Trophoblast cell (in vitro differentiated cells and primary cell): ENCODE data around the gene ELFN1.

Experiments
- DNase-seq, 2 donors: peaks; one replicate each; pipeline ENCODE4 v3.0.0-alpha.2; 2016
- H2AFZ ChIP-seq: 2 replicates; pipeline ENCODE4 v1.6.1; 2013; ENCODE audit warnings: low read length, moderate library complexity, mild to moderate bottlenecking; ENCODE audit not compliant: insufficient read depth, poor library complexity
- H2AK5ac ChIP-seq: 2 replicates; pipeline ENCODE4 v1.6.1; 2013; ENCODE audit warnings: mild to moderate bottlenecking, low read length
- H2BK120ac ChIP-seq: 2 replicates; pipeline ENCODE4 v1.6.1; 2013; ENCODE audit warnings: low read length, mild to moderate bottlenecking, moderate library complexity; ENCODE audit not compliant: insufficient read depth, poor library complexity
- H2BK12ac ChIP-seq: 2 replicates; pipeline ENCODE4 v1.6.1; 2013; ENCODE audit warnings: mild to moderate bottlenecking, low read length, moderate library complexity
- H2BK5ac ChIP-seq: 2 replicates; pipeline ENCODE4 v1.6.1; 2013; ENCODE audit warnings: low read length, low read depth, moderate library complexity, mild to moderate bottlenecking; ENCODE audit not compliant: poor library complexity
- H3K14ac ChIP-seq: 2 replicates; pipeline ENCODE4 v1.6.1; 2013; ENCODE audit warnings: mild to moderate bottlenecking, low read length
- H3K18ac ChIP-seq: 2 replicates; pipeline ENCODE4 v1.6.1; 2013; ENCODE audit warnings: mild to moderate bottlenecking, low read length
- H3K23ac ChIP-seq: 2 replicates; pipeline ENCODE4 v1.6.1; 2013; ENCODE audit warnings: low read length
- H3K27ac ChIP-seq: 2 replicates; pipeline ENCODE4 v1.5.1; 2013; ENCODE audit warnings: low read depth, mild to moderate bottlenecking, inconsistent platforms, low read length, moderate library complexity
- H3K27me3 ChIP-seq: 2 replicates; pipeline ENCODE4 v1.6.1; 2013; ENCODE audit warnings: inconsistent platforms, mild to moderate bottlenecking, low read length, moderate library complexity; ENCODE audit not compliant: insufficient read depth
- H3K36me3 ChIP-seq, 2 experiments: 1 replicate in 1 of 2; 2 replicates in 1 of 2; pipeline ENCODE4 v1.6.1; 2013; ENCODE audit warnings: low read length in 2 of 2, mild to moderate bottlenecking in 2 of 2, moderate library complexity in 1 of 2; ENCODE audit not compliant: insufficient read depth in 2 of 2, control insufficient read depth in 1 of 2
- H3K4ac ChIP-seq: 2 replicates; pipeline ENCODE4 v1.6.1; 2013; ENCODE audit warnings: low read depth, mild to moderate bottlenecking, low read length, moderate library complexity
- H3K4me1 ChIP-seq, 2 experiments: 1 replicate in 1 of 2; 2 replicates in 1 of 2; pipeline ENCODE4 v1.6.1; 2013; ENCODE audit warnings: low read length in 2 of 2, mild to moderate bottlenecking in 2 of 2, moderate library complexity in 1 of 2; ENCODE audit not compliant: insufficient read depth in 2 of 2, control insufficient read depth in 1 of 2
- H3K4me2 ChIP-seq: 2 replicates; pipeline ENCODE4 v1.6.1; 2013; ENCODE audit warnings: inconsistent platforms, mild to moderate bottlenecking, low read length, moderate library complexity
- H3K4me3 ChIP-seq: 2 replicates; pipeline ENCODE4 v1.5.1; 2013; ENCODE audit warnings: mild to moderate bottlenecking, low read depth, low read length, inconsistent platforms
- H3K79me1 ChIP-seq: one replicate; pipeline ENCODE4 v1.6.1; 2013; ENCODE audit warnings: low read length
- H3K79me2 ChIP-seq: 2 replicates; pipeline ENCODE4 v1.6.1; 2013; ENCODE audit warnings: low read length, mild to moderate bottlenecking; ENCODE audit not compliant: control insufficient read depth, insufficient read depth, poor library complexity
- H3K9ac ChIP-seq: 2 replicates; pipeline ENCODE4 v1.6.1; 2013; ENCODE audit warnings: mild to moderate bottlenecking, low read length
- H3K9me3 ChIP-seq: 2 replicates; pipeline ENCODE4 v1.6.1; 2013; ENCODE audit warnings: low read depth, mild to moderate bottlenecking, control low read depth, inconsistent platforms, low read length; ENCODE audit not compliant: insufficient read depth
- H4K12ac ChIP-seq: 2 replicates; pipeline ENCODE4 v1.6.1; 2013; ENCODE audit warnings: low read depth, mild to moderate bottlenecking, low read length, moderate library complexity
- H4K8ac ChIP-seq: 2 replicates; pipeline ENCODE4 v1.6.1; 2013; ENCODE audit warnings: low read depth, mild to moderate bottlenecking, low read length, moderate library complexity
- H4K91ac ChIP-seq: one replicate; pipeline ENCODE4 v1.6.1; 2013; ENCODE audit warnings: low read depth, mild to moderate bottlenecking, low read length, moderate library complexity
- WGBS: extraction: QIAGEN DNeasy Blood & Tissue Kit; methylation state at CpG from one replicate; pipeline ENCODE4 v1.1.7; 2013; ENCODE audit warnings: missing lambda C conversion rate; ENCODE audit not compliant: insufficient read length, insufficient coverage; ENCODE audit errors: extremely low coverage; 5-methylcytosine and 5-hydroxymethylcytosine counted together

Gene ELFN1

GRCh38 chr7:1700086-1700485 is 30.0 kb downstream of the ELFN1 start:
- Histone ChIP-seq H4K8ac (no peak overlapping the region), H3K27me3 (no peaks in the 10 kb centered on the region), H2AFZ (no peak overlapping the region), H3K18ac (no peak overlapping the region), H3K27ac (no peak overlapping the region), H3K79me2 (no peaks in the 10 kb centered on the region), H3K4me2 (no peak overlapping the region), H2BK12ac (no peak overlapping the region), H3K4me1 (no peaks in the 10 kb centered on the region), H4K91ac (no peak overlapping the region), H3K4me3 (no peak overlapping the region), H4K12ac (no peak overlapping the region), H2BK5ac (no peak overlapping the region), H3K4ac (no peak overlapping the region), H3K9me3 (peaks cover 4% of the 10 kb centered on the region), H3K23ac (no peak overlapping the region), H2BK120ac (no peak overlapping the region), H3K36me3 (no peaks in the 10 kb centered on the region), H3K9ac (no peak overlapping the region), H3K14ac (no peak overlapping the region), H2AK5ac (no peak overlapping the region), H3K79me1 (no peaks in the 10 kb centered on the region)
- peak in 1 of 2 donors; percentile 43 for DNase-seq
- no CpG with 5 or more reads among the region's 11 CpGs for WGBS

- H3K79me2 ChIP-seq = no peaks in the 10 kb centered on the region
- no peak overlapping the region for H3K18ac ChIP-seq
- H3K4me2 ChIP-seq = no peak overlapping the region
- no peak overlapping the region for H3K4me3 ChIP-seq
- no peak overlapping the region for H3K9ac ChIP-seq
- H2AK5ac ChIP-seq = no peak overlapping the region
- no peaks in the 10 kb centered on the region for H3K4me1 ChIP-seq
- peaks cover 4% of the 10 kb centered on the region for H3K9me3 ChIP-seq
- H3K4ac ChIP-seq = no peak overlapping the region
- H3K27ac ChIP-seq = no peak overlapping the region
- no peak for DNase-seq
- no peak overlapping the region for H2AFZ ChIP-seq
- H2BK5ac ChIP-seq = no peak overlapping the region
- no CpG with 5 or more reads among the region's 27 CpGs for WGBS
- no peak overlapping the region for H3K23ac ChIP-seq
- no peak overlapping the region for H2BK12ac ChIP-seq
- no peaks in the 10 kb centered on the region for H3K27me3 ChIP-seq
- H3K14ac ChIP-seq = no peak overlapping the region
- H3K36me3 ChIP-seq = no peaks in the 10 kb centered on the region
- no peaks in the 10 kb centered on the region for H3K79me1 ChIP-seq
- no peak overlapping the region for H4K91ac ChIP-seq
- no peak overlapping the region for H4K8ac ChIP-seq
- no peak overlapping the region for H2BK120ac ChIP-seq
- no peak overlapping the region for H4K12ac ChIP-seq
Measured at GRCh38 chr7:1700536-1701333, 30.7 kb downstream of the ELFN1 start.

- no peaks in the 10 kb centered on the region for H3K4me1 ChIP-seq
- H3K14ac ChIP-seq = no peak overlapping the region
- H4K12ac ChIP-seq = no peak overlapping the region
- H2AFZ ChIP-seq = no peak overlapping the region
- no peaks in the 10 kb centered on the region for H3K36me3 ChIP-seq
- H3K27me3 ChIP-seq = no peaks in the 10 kb centered on the region
- peaks cover 4% of the 10 kb centered on the region for H3K9me3 ChIP-seq
- H3K23ac ChIP-seq = no peak overlapping the region
- H3K9ac ChIP-seq = no peak overlapping the region
- H2BK5ac ChIP-seq = no peak overlapping the region
- H3K4me3 ChIP-seq = no peak overlapping the region
- H3K79me2 ChIP-seq = no peaks in the 10 kb centered on the region
- no peaks in the 10 kb centered on the region for H3K79me1 ChIP-seq
- H4K91ac ChIP-seq = no peak overlapping the region
- no peak overlapping the region for H3K18ac ChIP-seq
- DNase-seq = no peak
- no peak overlapping the region for H3K4me2 ChIP-seq
- no peak overlapping the region for H4K8ac ChIP-seq
- no peak overlapping the region for H2AK5ac ChIP-seq
- H3K4ac ChIP-seq = no peak overlapping the region
- no peak overlapping the region for H2BK120ac ChIP-seq
- no CpG with 5 or more reads among the region's 4 CpGs for WGBS
- no peak overlapping the region for H3K27ac ChIP-seq
- H2BK12ac ChIP-seq = no peak overlapping the region
Measured at GRCh38 chr7:1702652-1703051, 32.6 kb downstream of the ELFN1 start.

- H4K8ac ChIP-seq = no peak overlapping the region
- H3K79me2 ChIP-seq = no peaks in the 10 kb centered on the region
Measured at GRCh38 chr7:1703441-1703840, 33.4 kb downstream of the ELFN1 start.

More at GRCh38 chr7:1703441-1703840, 33.4 kb downstream of the ELFN1 start:
- H3K4me2 ChIP-seq = no peak overlapping the region
- no peak overlapping the region for H2BK12ac ChIP-seq
- H3K9me3 ChIP-seq = peaks cover 4% of the 10 kb centered on the region
- WGBS = no CpG with 5 or more reads among the region's 8 CpGs
- DNase-seq = no peak
- H3K27me3 ChIP-seq = no peaks in the 10 kb centered on the region
- no peak overlapping the region for H3K14ac ChIP-seq
- no peak overlapping the region for H3K23ac ChIP-seq
- H3K79me1 ChIP-seq = no peaks in the 10 kb centered on the region
- no peak overlapping the region for H4K12ac ChIP-seq
- no peak overlapping the region for H2AK5ac ChIP-seq
- H2AFZ ChIP-seq = no peak overlapping the region
- no peak overlapping the region for H4K91ac ChIP-seq
- no peak overlapping the region for H3K27ac ChIP-seq
- H3K4me3 ChIP-seq = no peak overlapping the region
- H3K4me1 ChIP-seq = no peaks in the 10 kb centered on the region
- no peaks in the 10 kb centered on the region for H3K36me3 ChIP-seq
- no peak overlapping the region for H2BK5ac ChIP-seq
- H3K18ac ChIP-seq = no peak overlapping the region
- H3K9ac ChIP-seq = no peak overlapping the region
- no peak overlapping the region for H2BK120ac ChIP-seq
- H3K4ac ChIP-seq = no peak overlapping the region
